Heart left ventricle (tissue), 13 donors: ENCODE measurements around the gene METTL27.
"Not testable (repeated sequence)": the region's sequence is repeated elsewhere in the genome, so short reads cannot be mapped to it uniquely, and the experiment has no call there.

Experiments used
- POLR2A ChIP-seq, 2 donors: fragments of 450-650 bp; IDR thresholded peaks; one replicate each; pipeline ENCODE4 v1.6.1; 2017; ENCODE audit warnings: antibody characterized with exemption in 2 of 2, mild to moderate bottlenecking in 2 of 2, moderate library complexity in 2 of 2
- TF ChIP-seq, protein P1 (sequence below), 12 donors: fragments of 200-600 bp; sonication (generic) in 4 of 12; IDR thresholded peaks; one replicate each; pipeline versions ENCODE4 v1.5.0 to v1.8.0; 2018 to 2022; ENCODE audit warnings: antibody characterized with exemption in 12 of 12, mild to moderate bottlenecking in 5 of 12
- donor health status: ischemic (EF 13 %, LVEDD 7.1; RV severe dilation, severe dysfunction).
- donor health status: DM: no; HTN: yes; CAD: no.
- donor health status: DM: no; HTN: no; CAD: no.
- donor health status: ischemic (EF 25% LVEDD 6.9; RV normal size, moderate dysfunction).
- donor health status: ischemic (EF 25% LVEDD 5.7; RV mildly dilated, moderate dysfunction).
- donor health status: ischemic (EF 35%, LVEDD 5.7; RV mildly dilated, moderate dysfunction).
- donor health status: nonischemic (EF 11% LVEDD 7.7; RV severe dilation, severe dysfunction).
- donor health status: DM: yes; HTN: yes; CAD: no.
- donor health status: PGD.
- donor health status: ischemic (EF 29% LVEDD 5.4; RV normal size, mild dysfunction).
- donor health status: nonischemic (EF 23%, LVEDD 6.1; RV moderate dilation, normal function).

DNA sequence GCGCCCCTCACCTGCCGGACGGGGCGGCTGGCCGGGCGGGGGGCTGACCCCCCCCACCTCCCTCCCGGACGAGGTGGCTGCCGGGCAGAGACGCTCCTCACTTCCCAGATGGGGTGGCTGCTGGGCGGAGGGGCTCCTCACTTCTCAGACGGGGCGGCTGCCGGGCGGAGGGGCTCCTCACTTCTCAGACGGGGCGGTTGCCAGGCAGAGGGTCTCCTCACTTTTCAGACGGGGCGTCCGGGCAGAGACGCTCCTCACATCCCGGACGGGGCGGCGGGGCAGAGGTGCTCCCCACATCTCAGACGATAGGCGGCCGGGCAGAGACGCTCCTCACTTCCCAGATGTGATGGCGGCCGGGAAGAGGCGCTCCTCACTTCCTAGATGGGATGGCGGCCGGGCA lies 45.1 kb downstream of the METTL27 start:
- TF ChIP-seq, protein P1, sequence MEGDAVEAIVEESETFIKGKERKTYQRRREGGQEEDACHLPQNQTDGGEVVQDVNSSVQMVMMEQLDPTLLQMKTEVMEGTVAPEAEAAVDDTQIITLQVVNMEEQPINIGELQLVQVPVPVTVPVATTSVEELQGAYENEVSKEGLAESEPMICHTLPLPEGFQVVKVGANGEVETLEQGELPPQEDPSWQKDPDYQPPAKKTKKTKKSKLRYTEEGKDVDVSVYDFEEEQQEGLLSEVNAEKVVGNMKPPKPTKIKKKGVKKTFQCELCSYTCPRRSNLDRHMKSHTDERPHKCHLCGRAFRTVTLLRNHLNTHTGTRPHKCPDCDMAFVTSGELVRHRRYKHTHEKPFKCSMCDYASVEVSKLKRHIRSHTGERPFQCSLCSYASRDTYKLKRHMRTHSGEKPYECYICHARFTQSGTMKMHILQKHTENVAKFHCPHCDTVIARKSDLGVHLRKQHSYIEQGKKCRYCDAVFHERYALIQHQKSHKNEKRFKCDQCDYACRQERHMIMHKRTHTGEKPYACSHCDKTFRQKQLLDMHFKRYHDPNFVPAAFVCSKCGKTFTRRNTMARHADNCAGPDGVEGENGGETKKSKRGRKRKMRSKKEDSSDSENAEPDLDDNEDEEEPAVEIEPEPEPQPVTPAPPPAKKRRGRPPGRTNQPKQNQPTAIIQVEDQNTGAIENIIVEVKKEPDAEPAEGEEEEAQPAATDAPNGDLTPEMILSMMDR (IDR thresholded peaks at IDR 0.05), result not testable (repeated sequence)
- not testable (repeated sequence) for TF ChIP-seq POLR2A (IDR thresholded peaks at IDR 0.05)
